GM12872 (cell line): ENCODE measurements around the gene ARL3.

ENCODE experiments used
- CTCF ChIP-seq: IDR thresholded peaks from 3 replicates; pipeline ENCODE4 v1.5.1; 2011; ENCODE audit warnings: low read depth, mild to moderate bottlenecking, low read length, moderate library complexity; ENCODE audit not compliant: insufficient read depth

Gene ARL3

GRCh38 chr10:102641880-102642735, 72.1 kb downstream of the ARL3 start:
- TF ChIP-seq CTCF: no peak

- TF ChIP-seq CTCF: no peak
Observed at GRCh38 chr10:102641402-102641801, 72.8 kb downstream of the ARL3 start.

GRCh38 chr10:102639537-102639936, 74.7 kb downstream of the ARL3 start:
- no peak for TF ChIP-seq CTCF

GRCh38 chr10:102635377-102635776, 78.8 kb downstream of the ARL3 start:
- no peak for TF ChIP-seq CTCF

GRCh38 chr10:102634686-102635085, 79.5 kb downstream of the ARL3 start:
- no peak for TF ChIP-seq CTCF

GRCh38 chr10:102633848-102634247, 80.3 kb downstream of the ARL3 start:
- TF ChIP-seq CTCF: no peak

GRCh38 chr10:102633287-102633686, 80.9 kb downstream of the ARL3 start:
- no peak for TF ChIP-seq CTCF
